WTC11 (cell line): ENCODE results near the gene FDPS. TPM values are rescaled to one million over a fixed set of nuclear protein-coding genes. Genes with fewer than 3 reads are reported as not detected.

Experiments
- ATAC-seq: fragments of 200-7000 bp; cut with Tn5 transposase; 2 replicates; pipeline ENCODE4 v1.10.0; 2021; ENCODE audit warnings: mild to moderate bottlenecking, moderate library complexity
- CTCF ChIA-PET: fragments of 300-600 bp; sonication (Branson Sonifier 250); formaldehyde crosslinking; loops from one replicate; lab custom pipeline; 2021; ENCODE audit warnings: antibody characterized with exemption; lab: Charles Lee
- POLR2A ChIA-PET: fragments of 350-600 bp; sonication (Branson Sonifier 250); formaldehyde crosslinking; loops from one replicate; lab custom pipeline; 2021; ENCODE audit warnings: antibody characterized with exemption; lab: Charles Lee
- DNase-seq: peaks from one replicate; pipeline ENCODE4 v3.0.0; 2021; ENCODE audit warnings: low spot score
- H3K27ac Mint-ChIP-seq: 2 replicates; pipeline ENCODE4 v1.8.0; 2021; ENCODE audit warnings: mixed read lengths
- H3K27me3 Mint-ChIP-seq: 2 replicates; pipeline ENCODE4 v1.8.0; 2021; ENCODE audit warnings: low read depth, mild to moderate bottlenecking, moderate library complexity, mixed read lengths
- H3K36me3 Mint-ChIP-seq: 2 replicates; pipeline ENCODE4 v1.8.0; 2021; ENCODE audit warnings: mixed read lengths
- H3K4me1 Mint-ChIP-seq: 2 replicates; pipeline ENCODE4 v1.8.0; 2022; ENCODE audit warnings: mixed read lengths
- H3K4me3 Mint-ChIP-seq: 2 replicates; pipeline ENCODE4 v1.8.0; 2021; ENCODE audit warnings: mild to moderate bottlenecking, moderate library complexity, mixed read lengths
- H3K9me3 Mint-ChIP-seq: 2 replicates; pipeline ENCODE4 v1.8.0; 2021; ENCODE audit warnings: mixed read lengths
- FOXJ3 ChIP-seq: sonication (generic); formaldehyde crosslinking; IDR thresholded peaks from 2 replicates; pipeline ENCODE4 v1.9.0; 2021; ENCODE audit warnings: missing genetic modification reagents, mild to moderate bottlenecking, borderline replicate concordance
- FOXK1 ChIP-seq: sonication (generic); formaldehyde crosslinking; IDR thresholded peaks from 2 replicates; pipeline ENCODE4 v1.8.0; 2022; ENCODE audit warnings: mild to moderate bottlenecking, moderate library complexity, missing genetic modification reagents
- FOXP1 ChIP-seq: sonication (generic); formaldehyde crosslinking; IDR thresholded peaks from 2 replicates; pipeline ENCODE4 v1.8.0; 2022; ENCODE audit warnings: missing genetic modification reagents, mild to moderate bottlenecking, moderate library complexity, borderline replicate concordance
- JAZF1 ChIP-seq: fragments of 250-450 bp; sonication (Bioruptor Pico); IDR thresholded peaks from 2 replicates; pipeline ENCODE4 v1.9.0; 2021; ENCODE audit warnings: moderate library complexity, mild to moderate bottlenecking, inconsistent platforms
- OVOL2 ChIP-seq: fragments of 250-450 bp; sonication (Bioruptor Pico); IDR thresholded peaks from 2 replicates; pipeline ENCODE4 v1.9.0; 2021; ENCODE audit warnings: mild to moderate bottlenecking, borderline replicate concordance
- RELA ChIP-seq: sonication (generic); formaldehyde crosslinking; IDR thresholded peaks from 2 replicates; pipeline ENCODE4 v1.8.1; 2022; ENCODE audit warnings: missing genetic modification reagents, mild to moderate bottlenecking, borderline replicate concordance
- SP1 ChIP-seq: sonication (generic); formaldehyde crosslinking; conservative IDR thresholded peaks from 2 replicates; pipeline ENCODE4 v1.8.1; 2022; ENCODE audit warnings: missing genetic modification reagents
- TP53 ChIP-seq: sonication (generic); formaldehyde crosslinking; IDR thresholded peaks from 2 replicates; pipeline ENCODE4 v1.8.1; 2023; ENCODE audit warnings: mild to moderate bottlenecking, missing genetic modification reagents
- ZNF121 ChIP-seq: sonication (generic); formaldehyde crosslinking; IDR thresholded peaks from 2 replicates; pipeline ENCODE4 v1.8.0; 2023; ENCODE audit warnings: missing genetic modification reagents
- ZNF138 ChIP-seq: sonication (generic); formaldehyde crosslinking; conservative IDR thresholded peaks from 2 replicates; pipeline ENCODE4 v1.8.1; 2022; ENCODE audit warnings: mild to moderate bottlenecking, moderate library complexity, missing genetic modification reagents
- ZNF263 ChIP-seq: sonication (generic); formaldehyde crosslinking; IDR thresholded peaks from 2 replicates; pipeline ENCODE4 v1.8.1; 2022; ENCODE audit warnings: low read depth, mild to moderate bottlenecking, moderate library complexity, missing genetic modification reagents
- ZNF396 ChIP-seq: fragments of 250-450 bp; sonication (Bioruptor Pico); IDR thresholded peaks from 2 replicates; pipeline ENCODE4 v1.8.0; 2021; ENCODE audit warnings: mild to moderate bottlenecking, moderate library complexity, borderline replicate concordance
- total RNA-seq: library from RNA; stranded (reverse); gene quantifications from 3 replicates; pipeline ENCODE4 v1.2.3, GENCODE V29; 2021
- TF ChIP-seq, protein P1 (sequence below): fragments of 250-450 bp; sonication (Bioruptor Pico); IDR thresholded peaks from 2 replicates; pipeline ENCODE4 v1.9.0; 2021; ENCODE audit warnings: moderate library complexity, mild to moderate bottlenecking, inconsistent platforms, borderline replicate concordance
- TF ChIP-seq, protein P2 (sequence below): sonication (generic); formaldehyde crosslinking; IDR thresholded peaks from 2 replicates; pipeline ENCODE4 v1.8.1; 2022; ENCODE audit warnings: low read depth, missing genetic modification reagents, borderline replicate concordance
- TF ChIP-seq, protein P3 (sequence below): sonication (generic); formaldehyde crosslinking; IDR thresholded peaks from 2 replicates; pipeline ENCODE4 v1.8.1; 2023; ENCODE audit warnings: mild to moderate bottlenecking, missing genetic modification reagents
- TF ChIP-seq, protein P4 (sequence below): sonication (generic); formaldehyde crosslinking; IDR thresholded peaks from 2 replicates; pipeline ENCODE4 v1.8.0; 2022; ENCODE audit warnings: mild to moderate bottlenecking, missing genetic modification reagents
- TF ChIP-seq, protein P5 (sequence below): sonication (generic); formaldehyde crosslinking; IDR thresholded peaks from 2 replicates; pipeline ENCODE4 v1.8.1; 2023; ENCODE audit warnings: mild to moderate bottlenecking, missing genetic modification reagents, moderate library complexity
- TF ChIP-seq, protein P6 (sequence below): sonication (generic); formaldehyde crosslinking; IDR thresholded peaks from 2 replicates; pipeline ENCODE4 v1.8.1; 2023; ENCODE audit warnings: mild to moderate bottlenecking, missing genetic modification reagents, moderate library complexity
- TF ChIP-seq, protein P7 (sequence below): fragments of 250-450 bp; sonication (Bioruptor Pico); IDR thresholded peaks from 2 replicates; pipeline ENCODE4 v1.9.0; 2021; ENCODE audit warnings: mild to moderate bottlenecking
- TF ChIP-seq, protein P8 (sequence below): sonication (generic); formaldehyde crosslinking; IDR thresholded peaks from 2 replicates; pipeline ENCODE4 v1.8.1; 2022; ENCODE audit warnings: missing genetic modification reagents, borderline replicate concordance
- TF ChIP-seq, protein P9 (sequence below): sonication (generic); formaldehyde crosslinking; IDR thresholded peaks from 2 replicates; pipeline ENCODE4 v1.8.1; 2023; ENCODE audit warnings: mild to moderate bottlenecking, missing genetic modification reagents

Gene FDPS
- total RNA-seq, 1 experiment from 2014 or later = 354 TPM

DNA sequence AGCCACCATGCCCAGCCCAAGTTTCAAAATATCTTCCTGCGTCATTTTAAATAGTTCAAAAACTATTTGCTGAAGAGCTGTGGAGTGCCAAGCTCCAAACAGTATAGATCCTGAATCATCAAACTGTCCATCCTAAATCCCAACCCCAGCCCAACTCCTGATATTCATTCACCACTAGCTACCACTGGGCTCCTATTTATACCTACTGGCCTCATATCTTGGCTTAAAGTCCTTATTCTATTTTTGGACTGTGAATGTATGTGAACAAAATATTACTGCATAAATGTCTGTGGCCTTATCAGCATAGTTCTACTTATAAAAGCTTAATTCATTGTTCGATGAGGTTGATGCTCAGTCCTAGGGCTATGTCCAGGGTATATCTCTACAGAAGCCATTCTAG, 41.3 kb upstream of the FDPS start:
- peaks cover 14% of the 10 kb centered on the region for H3K4me1 Mint-ChIP-seq
- no peak overlapping the region for H3K4me3 Mint-ChIP-seq
- ATAC-seq = no peak
- no peaks in the 10 kb centered on the region for H3K27me3 Mint-ChIP-seq
- peaks cover 88% of the 10 kb centered on the region for H3K36me3 Mint-ChIP-seq
- DNase-seq = no peak
- ChIA-PET CTCF (interaction anchor here (0.8 to 3.7 kb wide), 3 partner anchors 10 to 45 kb away, joined by 3 to 16 read pairs (median 9); partner anchors contain the start of gene HCN3), POLR2A (interaction anchor here (0.7 to 1.4 kb wide), 2 partner anchors 12 to 981 kb away, joined by 3 read pairs; partner anchors contain the start of genes ENTREP3 and PAQR6)
- no peaks in the 10 kb centered on the region for H3K9me3 Mint-ChIP-seq
- TF ChIP-seq, protein P1, sequence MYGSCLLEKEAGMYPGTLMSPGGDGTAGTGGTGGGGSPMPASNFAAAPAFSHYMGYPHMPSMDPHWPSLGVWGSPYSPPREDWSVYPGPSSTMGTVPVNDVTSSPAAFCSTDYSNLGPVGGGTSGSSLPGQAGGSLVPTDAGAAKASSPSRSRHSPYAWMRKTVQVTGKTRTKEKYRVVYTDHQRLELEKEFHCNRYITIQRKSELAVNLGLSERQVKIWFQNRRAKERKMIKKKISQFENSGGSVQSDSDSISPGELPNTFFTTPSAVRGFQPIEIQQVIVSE (CRISPR knock-in tag) = no peak
- TF ChIP-seq JAZF1 (CRISPR knock-in tag) (no peak), FOXP1 (CRISPR knock-in tag) (no peak), FOXJ3 (CRISPR knock-in tag) (no peak), TP53 (CRISPR knock-in tag) (no peak), ZNF263 (CRISPR knock-in tag) (no peak), FOXK1 (CRISPR knock-in tag) (no peak)
- TF ChIP-seq, protein P2, sequence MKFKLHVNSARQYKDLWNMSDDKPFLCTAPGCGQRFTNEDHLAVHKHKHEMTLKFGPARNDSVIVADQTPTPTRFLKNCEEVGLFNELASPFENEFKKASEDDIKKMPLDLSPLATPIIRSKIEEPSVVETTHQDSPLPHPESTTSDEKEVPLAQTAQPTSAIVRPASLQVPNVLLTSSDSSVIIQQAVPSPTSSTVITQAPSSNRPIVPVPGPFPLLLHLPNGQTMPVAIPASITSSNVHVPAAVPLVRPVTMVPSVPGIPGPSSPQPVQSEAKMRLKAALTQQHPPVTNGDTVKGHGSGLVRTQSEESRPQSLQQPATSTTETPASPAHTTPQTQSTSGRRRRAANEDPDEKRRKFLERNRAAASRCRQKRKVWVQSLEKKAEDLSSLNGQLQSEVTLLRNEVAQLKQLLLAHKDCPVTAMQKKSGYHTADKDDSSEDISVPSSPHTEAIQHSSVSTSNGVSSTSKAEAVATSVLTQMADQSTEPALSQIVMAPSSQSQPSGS (CRISPR knock-in tag) = no peak
- TF ChIP-seq, protein P3, sequence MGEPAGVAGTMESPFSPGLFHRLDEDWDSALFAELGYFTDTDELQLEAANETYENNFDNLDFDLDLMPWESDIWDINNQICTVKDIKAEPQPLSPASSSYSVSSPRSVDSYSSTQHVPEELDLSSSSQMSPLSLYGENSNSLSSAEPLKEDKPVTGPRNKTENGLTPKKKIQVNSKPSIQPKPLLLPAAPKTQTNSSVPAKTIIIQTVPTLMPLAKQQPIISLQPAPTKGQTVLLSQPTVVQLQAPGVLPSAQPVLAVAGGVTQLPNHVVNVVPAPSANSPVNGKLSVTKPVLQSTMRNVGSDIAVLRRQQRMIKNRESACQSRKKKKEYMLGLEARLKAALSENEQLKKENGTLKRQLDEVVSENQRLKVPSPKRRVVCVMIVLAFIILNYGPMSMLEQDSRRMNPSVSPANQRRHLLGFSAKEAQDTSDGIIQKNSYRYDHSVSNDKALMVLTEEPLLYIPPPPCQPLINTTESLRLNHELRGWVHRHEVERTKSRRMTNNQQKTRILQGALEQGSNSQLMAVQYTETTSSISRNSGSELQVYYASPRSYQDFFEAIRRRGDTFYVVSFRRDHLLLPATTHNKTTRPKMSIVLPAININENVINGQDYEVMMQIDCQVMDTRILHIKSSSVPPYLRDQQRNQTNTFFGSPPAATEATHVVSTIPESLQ (CRISPR knock-in tag) = no peak
- TF ChIP-seq, protein P4, sequence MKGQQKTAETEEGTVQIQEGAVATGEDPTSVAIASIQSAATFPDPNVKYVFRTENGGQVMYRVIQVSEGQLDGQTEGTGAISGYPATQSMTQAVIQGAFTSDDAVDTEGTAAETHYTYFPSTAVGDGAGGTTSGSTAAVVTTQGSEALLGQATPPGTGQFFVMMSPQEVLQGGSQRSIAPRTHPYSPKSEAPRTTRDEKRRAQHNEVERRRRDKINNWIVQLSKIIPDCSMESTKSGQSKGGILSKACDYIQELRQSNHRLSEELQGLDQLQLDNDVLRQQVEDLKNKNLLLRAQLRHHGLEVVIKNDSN (CRISPR knock-in tag) = no peak
- TF ChIP-seq, protein P5, sequence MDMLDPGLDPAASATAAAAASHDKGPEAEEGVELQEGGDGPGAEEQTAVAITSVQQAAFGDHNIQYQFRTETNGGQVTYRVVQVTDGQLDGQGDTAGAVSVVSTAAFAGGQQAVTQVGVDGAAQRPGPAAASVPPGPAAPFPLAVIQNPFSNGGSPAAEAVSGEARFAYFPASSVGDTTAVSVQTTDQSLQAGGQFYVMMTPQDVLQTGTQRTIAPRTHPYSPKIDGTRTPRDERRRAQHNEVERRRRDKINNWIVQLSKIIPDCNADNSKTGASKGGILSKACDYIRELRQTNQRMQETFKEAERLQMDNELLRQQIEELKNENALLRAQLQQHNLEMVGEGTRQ (CRISPR knock-in tag) = no peak
- TF ChIP-seq, protein P6, sequence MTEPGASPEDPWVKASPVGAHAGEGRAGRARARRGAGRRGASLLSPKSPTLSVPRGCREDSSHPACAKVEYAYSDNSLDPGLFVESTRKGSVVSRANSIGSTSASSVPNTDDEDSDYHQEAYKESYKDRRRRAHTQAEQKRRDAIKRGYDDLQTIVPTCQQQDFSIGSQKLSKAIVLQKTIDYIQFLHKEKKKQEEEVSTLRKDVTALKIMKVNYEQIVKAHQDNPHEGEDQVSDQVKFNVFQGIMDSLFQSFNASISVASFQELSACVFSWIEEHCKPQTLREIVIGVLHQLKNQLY (CRISPR knock-in tag) = no peak
- H3K27ac Mint-ChIP-seq = no peak overlapping the region

DNA sequence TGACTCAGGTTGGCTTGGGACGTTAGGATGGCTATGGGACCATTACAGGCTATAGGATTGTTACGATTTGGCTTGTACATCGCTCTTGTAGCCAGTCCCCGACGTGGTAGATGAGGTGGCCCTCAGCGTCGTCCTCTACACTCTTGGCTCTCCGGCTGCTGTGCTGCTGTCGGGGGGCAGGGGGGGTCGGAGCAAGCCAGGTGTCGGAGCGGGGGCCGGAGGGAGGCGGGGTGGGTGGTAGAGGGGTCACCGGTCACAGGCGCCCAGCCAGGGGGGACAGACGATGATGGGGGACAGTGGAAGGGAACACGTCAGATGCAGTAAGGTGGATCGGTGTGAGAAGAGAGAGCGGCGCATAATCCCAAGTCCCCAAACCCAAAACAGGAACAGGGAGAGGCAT, 40.0 kb upstream of the FDPS start:
- Mint-ChIP-seq H3K9me3 (no peaks in the 10 kb centered on the region), H3K27me3 (no peaks in the 10 kb centered on the region), H3K27ac (no peak overlapping the region), H3K4me1 (peaks cover 15% of the 10 kb centered on the region), H3K36me3 (peaks cover 83% of the 10 kb centered on the region), H3K4me3 (no peak overlapping the region)
- ATAC-seq (no peak), DNase-seq (no peak)
- ChIA-PET CTCF (no interaction called here), POLR2A (no interaction called here)
- TF ChIP-seq, protein P7, sequence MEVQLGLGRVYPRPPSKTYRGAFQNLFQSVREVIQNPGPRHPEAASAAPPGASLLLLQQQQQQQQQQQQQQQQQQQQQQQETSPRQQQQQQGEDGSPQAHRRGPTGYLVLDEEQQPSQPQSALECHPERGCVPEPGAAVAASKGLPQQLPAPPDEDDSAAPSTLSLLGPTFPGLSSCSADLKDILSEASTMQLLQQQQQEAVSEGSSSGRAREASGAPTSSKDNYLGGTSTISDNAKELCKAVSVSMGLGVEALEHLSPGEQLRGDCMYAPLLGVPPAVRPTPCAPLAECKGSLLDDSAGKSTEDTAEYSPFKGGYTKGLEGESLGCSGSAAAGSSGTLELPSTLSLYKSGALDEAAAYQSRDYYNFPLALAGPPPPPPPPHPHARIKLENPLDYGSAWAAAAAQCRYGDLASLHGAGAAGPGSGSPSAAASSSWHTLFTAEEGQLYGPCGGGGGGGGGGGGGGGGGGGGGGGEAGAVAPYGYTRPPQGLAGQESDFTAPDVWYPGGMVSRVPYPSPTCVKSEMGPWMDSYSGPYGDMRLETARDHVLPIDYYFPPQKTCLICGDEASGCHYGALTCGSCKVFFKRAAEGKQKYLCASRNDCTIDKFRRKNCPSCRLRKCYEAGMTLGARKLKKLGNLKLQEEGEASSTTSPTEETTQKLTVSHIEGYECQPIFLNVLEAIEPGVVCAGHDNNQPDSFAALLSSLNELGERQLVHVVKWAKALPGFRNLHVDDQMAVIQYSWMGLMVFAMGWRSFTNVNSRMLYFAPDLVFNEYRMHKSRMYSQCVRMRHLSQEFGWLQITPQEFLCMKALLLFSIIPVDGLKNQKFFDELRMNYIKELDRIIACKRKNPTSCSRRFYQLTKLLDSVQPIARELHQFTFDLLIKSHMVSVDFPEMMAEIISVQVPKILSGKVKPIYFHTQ (CRISPR knock-in tag) = no peak
- TF ChIP-seq SP1 = no peak
- TF ChIP-seq ZNF396 (CRISPR knock-in tag) = no peak
- TF ChIP-seq JAZF1 (CRISPR knock-in tag) = no peak
- TF ChIP-seq OVOL2 (CRISPR knock-in tag) = no peak
- no peak for TF ChIP-seq ZNF138
- TF ChIP-seq RELA = no peak
- TF ChIP-seq, protein P8, sequence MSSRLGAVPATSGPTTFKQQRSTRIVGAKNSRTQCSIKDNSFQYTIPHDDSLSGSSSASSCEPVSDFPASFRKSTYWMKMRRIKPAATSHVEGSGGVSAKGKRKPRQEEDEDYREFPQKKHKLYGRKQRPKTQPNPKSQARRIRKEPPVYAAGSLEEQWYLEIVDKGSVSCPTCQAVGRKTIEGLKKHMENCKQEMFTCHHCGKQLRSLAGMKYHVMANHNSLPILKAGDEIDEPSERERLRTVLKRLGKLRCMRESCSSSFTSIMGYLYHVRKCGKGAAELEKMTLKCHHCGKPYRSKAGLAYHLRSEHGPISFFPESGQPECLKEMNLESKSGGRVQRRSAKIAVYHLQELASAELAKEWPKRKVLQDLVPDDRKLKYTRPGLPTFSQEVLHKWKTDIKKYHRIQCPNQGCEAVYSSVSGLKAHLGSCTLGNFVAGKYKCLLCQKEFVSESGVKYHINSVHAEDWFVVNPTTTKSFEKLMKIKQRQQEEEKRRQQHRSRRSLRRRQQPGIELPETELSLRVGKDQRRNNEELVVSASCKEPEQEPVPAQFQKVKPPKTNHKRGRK (CRISPR knock-in tag) = no peak
- TF ChIP-seq, protein P9, sequence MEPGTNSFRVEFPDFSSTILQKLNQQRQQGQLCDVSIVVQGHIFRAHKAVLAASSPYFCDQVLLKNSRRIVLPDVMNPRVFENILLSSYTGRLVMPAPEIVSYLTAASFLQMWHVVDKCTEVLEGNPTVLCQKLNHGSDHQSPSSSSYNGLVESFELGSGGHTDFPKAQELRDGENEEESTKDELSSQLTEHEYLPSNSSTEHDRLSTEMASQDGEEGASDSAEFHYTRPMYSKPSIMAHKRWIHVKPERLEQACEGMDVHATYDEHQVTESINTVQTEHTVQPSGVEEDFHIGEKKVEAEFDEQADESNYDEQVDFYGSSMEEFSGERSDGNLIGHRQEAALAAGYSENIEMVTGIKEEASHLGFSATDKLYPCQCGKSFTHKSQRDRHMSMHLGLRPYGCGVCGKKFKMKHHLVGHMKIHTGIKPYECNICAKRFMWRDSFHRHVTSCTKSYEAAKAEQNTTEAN (CRISPR knock-in tag) = no peak
- TF ChIP-seq ZNF121 (CRISPR knock-in tag) = no peak
